Trophoblast cell (in vitro differentiated cells and primary cell): ENCODE results near the gene KRT14.

ENCODE experiments used
- DNase-seq, 2 donors: peaks; one replicate each; pipeline ENCODE4 v3.0.0-alpha.2; 2016
- H2AFZ ChIP-seq: 2 replicates; pipeline ENCODE4 v1.6.1; 2013; ENCODE audit warnings: low read length, moderate library complexity, mild to moderate bottlenecking; ENCODE audit not compliant: insufficient read depth, poor library complexity
- H2AK5ac ChIP-seq: 2 replicates; pipeline ENCODE4 v1.6.1; 2013; ENCODE audit warnings: mild to moderate bottlenecking, low read length
- H2BK120ac ChIP-seq: 2 replicates; pipeline ENCODE4 v1.6.1; 2013; ENCODE audit warnings: low read length, mild to moderate bottlenecking, moderate library complexity; ENCODE audit not compliant: insufficient read depth, poor library complexity
- H2BK12ac ChIP-seq: 2 replicates; pipeline ENCODE4 v1.6.1; 2013; ENCODE audit warnings: mild to moderate bottlenecking, low read length, moderate library complexity
- H2BK5ac ChIP-seq: 2 replicates; pipeline ENCODE4 v1.6.1; 2013; ENCODE audit warnings: low read length, low read depth, moderate library complexity, mild to moderate bottlenecking; ENCODE audit not compliant: poor library complexity
- H3K14ac ChIP-seq: 2 replicates; pipeline ENCODE4 v1.6.1; 2013; ENCODE audit warnings: mild to moderate bottlenecking, low read length
- H3K18ac ChIP-seq: 2 replicates; pipeline ENCODE4 v1.6.1; 2013; ENCODE audit warnings: mild to moderate bottlenecking, low read length
- H3K23ac ChIP-seq: 2 replicates; pipeline ENCODE4 v1.6.1; 2013; ENCODE audit warnings: low read length
- H3K27ac ChIP-seq: 2 replicates; pipeline ENCODE4 v1.5.1; 2013; ENCODE audit warnings: low read depth, mild to moderate bottlenecking, inconsistent platforms, low read length, moderate library complexity
- H3K27me3 ChIP-seq: 2 replicates; pipeline ENCODE4 v1.6.1; 2013; ENCODE audit warnings: inconsistent platforms, mild to moderate bottlenecking, low read length, moderate library complexity; ENCODE audit not compliant: insufficient read depth
- H3K36me3 ChIP-seq, 2 experiments: 1 replicate in 1 of 2; 2 replicates in 1 of 2; pipeline ENCODE4 v1.6.1; 2013; ENCODE audit warnings: low read length in 2 of 2, mild to moderate bottlenecking in 2 of 2, moderate library complexity in 1 of 2; ENCODE audit not compliant: insufficient read depth in 2 of 2, control insufficient read depth in 1 of 2
- H3K4ac ChIP-seq: 2 replicates; pipeline ENCODE4 v1.6.1; 2013; ENCODE audit warnings: low read depth, mild to moderate bottlenecking, low read length, moderate library complexity
- H3K4me1 ChIP-seq, 2 experiments: 1 replicate in 1 of 2; 2 replicates in 1 of 2; pipeline ENCODE4 v1.6.1; 2013; ENCODE audit warnings: low read length in 2 of 2, mild to moderate bottlenecking in 2 of 2, moderate library complexity in 1 of 2; ENCODE audit not compliant: insufficient read depth in 2 of 2, control insufficient read depth in 1 of 2
- H3K4me2 ChIP-seq: 2 replicates; pipeline ENCODE4 v1.6.1; 2013; ENCODE audit warnings: inconsistent platforms, mild to moderate bottlenecking, low read length, moderate library complexity
- H3K4me3 ChIP-seq: 2 replicates; pipeline ENCODE4 v1.5.1; 2013; ENCODE audit warnings: mild to moderate bottlenecking, low read depth, low read length, inconsistent platforms
- H3K79me1 ChIP-seq: one replicate; pipeline ENCODE4 v1.6.1; 2013; ENCODE audit warnings: low read length
- H3K79me2 ChIP-seq: 2 replicates; pipeline ENCODE4 v1.6.1; 2013; ENCODE audit warnings: low read length, mild to moderate bottlenecking; ENCODE audit not compliant: control insufficient read depth, insufficient read depth, poor library complexity
- H3K9ac ChIP-seq: 2 replicates; pipeline ENCODE4 v1.6.1; 2013; ENCODE audit warnings: mild to moderate bottlenecking, low read length
- H3K9me3 ChIP-seq: 2 replicates; pipeline ENCODE4 v1.6.1; 2013; ENCODE audit warnings: low read depth, mild to moderate bottlenecking, control low read depth, inconsistent platforms, low read length; ENCODE audit not compliant: insufficient read depth
- H4K12ac ChIP-seq: 2 replicates; pipeline ENCODE4 v1.6.1; 2013; ENCODE audit warnings: low read depth, mild to moderate bottlenecking, low read length, moderate library complexity
- H4K8ac ChIP-seq: 2 replicates; pipeline ENCODE4 v1.6.1; 2013; ENCODE audit warnings: low read depth, mild to moderate bottlenecking, low read length, moderate library complexity
- H4K91ac ChIP-seq: one replicate; pipeline ENCODE4 v1.6.1; 2013; ENCODE audit warnings: low read depth, mild to moderate bottlenecking, low read length, moderate library complexity
- WGBS: extraction: QIAGEN DNeasy Blood & Tissue Kit; methylation state at CpG from one replicate; pipeline ENCODE4 v1.1.7; 2013; ENCODE audit warnings: missing lambda C conversion rate; ENCODE audit not compliant: insufficient read length, insufficient coverage; ENCODE audit errors: extremely low coverage; 5-methylcytosine and 5-hydroxymethylcytosine counted together

The KRT14 gene

DNA sequence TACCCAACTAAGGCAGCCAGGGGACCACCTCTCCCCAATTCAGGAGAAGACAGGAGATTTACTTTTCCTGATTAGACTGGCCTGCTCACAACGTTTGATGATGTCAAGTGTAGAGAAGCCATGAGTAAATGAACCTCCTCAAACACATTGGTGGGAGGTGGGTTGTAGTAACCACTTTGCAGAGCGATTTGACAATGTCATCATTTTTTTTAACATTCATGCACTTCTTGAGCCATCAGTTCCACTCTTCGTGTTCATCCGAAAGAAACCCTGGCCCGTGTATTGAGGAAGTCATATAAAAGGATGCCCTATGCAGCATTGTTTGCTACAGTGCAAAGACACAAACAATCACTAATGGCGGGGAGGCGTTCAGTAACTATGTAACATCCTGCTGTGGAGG lies 53.1 kb downstream of the KRT14 start:
- Histone ChIP-seq H3K9me3 (no peaks in the 10 kb centered on the region), H3K4ac (no peak overlapping the region), H4K8ac (no peak overlapping the region), H2BK120ac (peak overlapping the region; percentile 23), H3K4me3 (no peak overlapping the region), H3K79me2 (peaks cover 9% of the 10 kb centered on the region), H2BK5ac (no peak overlapping the region), H3K4me1 (peaks cover 60 to 65% of the 10 kb centered on the region in 2 experiments), H3K79me1 (peaks cover 39% of the 10 kb centered on the region), H3K4me2 (no peak overlapping the region), H3K36me3 (no peaks in the 10 kb centered on the region), H3K27ac (no peak overlapping the region), H3K9ac (no peak overlapping the region), H3K18ac (no peak overlapping the region), H4K12ac (no peak overlapping the region), H2AK5ac (peak overlapping the region; percentile 16), H3K27me3 (no peaks in the 10 kb centered on the region), H2BK12ac (peak overlapping the region; percentile 9), H3K14ac (no peak overlapping the region), H3K23ac (no peak overlapping the region), H2AFZ (no peak overlapping the region), H4K91ac (peak overlapping the region; percentile 65)
- WGBS = no CpG with 5 or more reads among the region's 7 CpGs
- DNase-seq = no peak

GRCh38 chr17:41532947-41533570 lies 53.6 kb downstream of the KRT14 start:
- Histone ChIP-seq H2BK12ac (peak overlapping the region; percentile 51), H3K36me3 (no peaks in the 10 kb centered on the region), H4K91ac (peak overlapping the region; percentile 65), H3K79me2 (peaks cover 9% of the 10 kb centered on the region), H4K12ac (no peak overlapping the region), H3K27me3 (no peaks in the 10 kb centered on the region), H3K9me3 (no peaks in the 10 kb centered on the region), H2BK5ac (no peak overlapping the region), H3K27ac (no peak overlapping the region), H2AFZ (no peak overlapping the region), H3K4me2 (no peak overlapping the region), H3K18ac (no peak overlapping the region), H4K8ac (no peak overlapping the region), H3K4me1 (peaks cover 56 to 63% of the 10 kb centered on the region in 2 experiments), H3K79me1 (peaks cover 43% of the 10 kb centered on the region), H2BK120ac (peak overlapping the region; percentile 23), H3K14ac (no peak overlapping the region), H3K23ac (no peak overlapping the region), H3K4me3 (no peak overlapping the region), H3K4ac (no peak overlapping the region), H3K9ac (no peak overlapping the region), H2AK5ac (peak overlapping the region; percentile 16)
- no peak for DNase-seq
- no CpG with 5 or more reads among the region's 9 CpGs for WGBS
